DMS53 treated with DMSO at 0.1 percent for 48 hours (cell line): ENCODE data around the gene RAB8A.

ENCODE experiments used
- DNase-seq: peaks from one replicate; lab custom pipeline; 2025; ENCODE audit not compliant: unreplicated experiment; lab: John Stamatoyannopoulos, UW

The RAB8A gene

DNA sequence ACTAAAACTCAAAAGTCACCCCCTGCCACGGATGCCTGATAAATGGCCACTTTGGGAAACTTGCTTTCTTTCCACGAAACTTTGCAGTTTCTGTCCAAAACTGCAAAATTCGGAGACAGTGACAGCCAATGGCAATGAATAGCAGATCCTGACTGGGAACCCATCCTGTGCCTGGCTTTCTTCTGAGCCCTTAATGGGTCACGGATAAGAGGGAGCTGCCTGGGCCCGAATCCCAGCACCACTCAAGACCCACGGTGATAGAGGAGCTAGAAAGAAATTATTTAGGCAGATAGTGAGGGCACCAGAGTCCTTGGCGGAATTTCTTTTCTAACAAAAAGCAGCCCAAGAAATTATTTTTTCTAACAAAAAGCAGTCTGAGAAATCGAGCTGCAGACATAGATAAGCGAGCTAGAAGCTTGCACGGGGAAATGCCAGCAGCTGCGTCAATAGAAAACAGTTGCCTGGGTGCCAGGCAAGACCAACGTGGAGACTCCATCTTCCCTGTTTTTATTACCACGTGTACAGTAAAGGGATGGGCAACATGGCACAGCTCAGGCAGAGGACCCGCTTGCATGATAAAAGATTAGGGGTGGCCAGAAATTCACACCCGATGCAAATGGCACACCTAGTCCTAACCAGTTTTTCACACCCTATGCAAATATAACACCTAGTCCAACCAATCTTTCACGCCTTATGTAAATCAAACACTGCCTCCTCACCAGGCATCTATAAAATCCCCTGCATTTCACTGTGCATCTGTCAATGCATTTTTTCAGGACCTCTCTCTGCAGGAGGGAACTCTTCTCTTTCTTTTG lies 24.7 kb downstream of the RAB8A start:
- DNase-seq, result no peak

DNA sequence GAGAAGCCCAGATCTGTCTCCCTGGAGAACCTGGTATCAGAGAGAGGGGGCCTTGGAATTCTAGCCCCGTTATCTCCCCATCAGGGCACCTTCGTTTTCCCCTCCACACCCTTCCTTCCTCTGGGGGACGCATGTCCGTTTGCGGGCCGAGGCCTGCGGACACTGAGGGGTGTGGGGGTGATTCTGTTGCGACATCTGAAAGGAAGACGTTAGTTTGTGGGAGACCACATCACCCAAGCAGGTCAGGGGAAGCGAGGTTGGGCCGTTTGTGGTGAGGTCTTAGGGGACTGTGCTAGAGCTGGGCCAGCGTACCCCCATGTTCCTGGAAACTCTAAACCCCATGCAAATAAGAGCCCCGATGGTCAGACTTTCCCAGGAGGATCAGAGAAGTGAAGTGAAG lies 28.1 kb downstream of the RAB8A start:
- DNase-seq, result no peak

- no peak for DNase-seq
Observed at GRCh38 chr19:16141043-16141442, 29.4 kb downstream of the RAB8A start.

- no peak for DNase-seq
Observed at GRCh38 chr19:16142032-16142580, 30.4 kb downstream of the RAB8A start.

GRCh38 chr19:16143399-16144215 lies 31.9 kb downstream of the RAB8A start, which contains the start of gene HSH2D:
Gene HSH2D, plus strand, starts transcription at chr19:16143685. Its CDS starts 5,066 bp downstream, at chr19:16148751.
- DNase-seq, result peak; percentile 46

- DNase-seq, result no peak
Observed at GRCh38 chr19:16144216-16144581, 32.5 kb downstream of the RAB8A start.

DNA sequence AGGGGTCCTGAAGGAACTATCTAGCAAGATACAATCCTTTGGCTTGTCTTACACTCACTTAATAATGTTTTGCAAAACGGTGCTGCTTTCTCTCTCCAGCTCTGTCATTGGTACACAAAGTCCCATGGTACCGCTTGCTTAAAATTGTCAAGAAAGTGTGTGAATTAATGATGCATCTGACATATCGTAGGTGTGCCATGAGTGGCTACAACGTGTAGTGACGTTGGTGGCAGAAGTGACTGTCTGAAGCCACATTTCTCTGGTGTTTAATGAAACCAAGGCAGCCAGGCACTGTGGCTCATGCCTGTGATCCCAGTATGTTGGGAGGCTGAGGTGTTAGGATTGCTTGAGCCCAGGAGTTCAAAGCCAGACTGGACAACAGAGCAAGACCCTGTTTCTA lies 34.4 kb downstream of the RAB8A start:
- DNase-seq, result no peak

GRCh38 chr19:16148443-16149229 lies 36.9 kb downstream of the RAB8A start:
- DNase-seq, result no peak

GRCh38 chr19:16153582-16154336 lies 42.1 kb downstream of the RAB8A start:
- no peak for DNase-seq

DNA sequence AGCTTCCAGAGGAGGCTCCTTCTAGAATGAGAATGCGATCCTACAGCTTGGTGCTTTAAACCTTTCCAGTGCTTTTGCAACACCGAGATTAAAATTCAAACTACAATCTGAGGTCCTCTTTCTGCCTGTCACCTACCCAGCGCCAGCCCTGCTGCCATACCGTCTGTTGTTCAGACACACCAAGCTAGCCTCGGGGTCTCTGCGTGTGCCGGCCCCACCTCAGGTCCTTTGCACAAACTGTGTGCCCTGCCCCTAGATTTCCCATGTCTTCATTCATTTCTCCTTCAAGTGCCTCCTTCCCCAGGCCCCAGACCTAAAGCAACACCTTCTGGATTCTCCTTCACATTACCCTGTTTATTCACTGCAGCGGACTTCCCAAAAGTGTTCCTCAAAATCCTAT lies 42.9 kb downstream of the RAB8A start:
- DNase-seq, result no peak

DNA sequence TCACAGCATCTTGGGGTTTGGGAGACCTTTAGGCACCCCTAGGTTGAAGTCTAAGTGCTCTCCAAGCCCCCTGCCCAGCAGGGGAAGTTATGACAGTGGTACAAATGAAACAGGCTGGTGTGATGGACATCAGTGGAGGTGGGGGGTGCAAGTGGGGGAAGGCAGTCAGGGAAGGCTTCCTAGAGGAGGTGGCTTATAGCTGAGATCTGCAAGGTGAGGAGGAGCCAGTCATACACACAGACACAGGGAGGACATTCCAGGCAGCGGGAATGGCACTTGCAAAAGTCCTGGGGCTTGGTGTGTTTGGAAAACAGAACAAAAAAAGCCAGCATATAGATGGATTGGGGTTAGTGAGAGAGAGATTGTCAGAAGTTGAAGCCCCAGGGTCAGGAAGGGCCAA lies 43.4 kb downstream of the RAB8A start:
- DNase-seq, result no peak

DNA sequence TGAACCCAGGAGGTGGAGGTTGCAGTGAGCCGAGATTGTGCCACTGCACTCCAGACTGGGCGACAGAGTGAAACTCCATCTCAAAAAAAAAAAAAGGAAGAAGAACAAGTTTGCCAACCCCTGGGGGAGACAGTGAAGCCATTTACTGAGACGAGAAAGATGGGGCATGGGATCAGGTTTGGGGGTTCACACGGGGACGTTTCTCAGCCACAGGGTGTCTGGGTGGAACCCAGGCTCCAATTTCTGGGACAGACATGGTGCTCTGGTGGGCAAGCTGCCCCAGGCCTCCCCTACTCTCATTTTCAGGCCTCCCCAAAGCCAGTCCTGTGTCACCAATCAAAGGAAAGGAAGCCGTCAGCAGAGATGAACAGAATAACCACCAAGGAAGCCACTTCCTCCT lies 45.2 kb downstream of the RAB8A start:
- DNase-seq, result no peak

- no peak for DNase-seq
Observed at GRCh38 chr19:16157601-16158000, 45.9 kb downstream of the RAB8A start.

GRCh38 chr19:16159655-16160054 lies 48.0 kb downstream of the RAB8A start:
- DNase-seq, result no peak

DNA sequence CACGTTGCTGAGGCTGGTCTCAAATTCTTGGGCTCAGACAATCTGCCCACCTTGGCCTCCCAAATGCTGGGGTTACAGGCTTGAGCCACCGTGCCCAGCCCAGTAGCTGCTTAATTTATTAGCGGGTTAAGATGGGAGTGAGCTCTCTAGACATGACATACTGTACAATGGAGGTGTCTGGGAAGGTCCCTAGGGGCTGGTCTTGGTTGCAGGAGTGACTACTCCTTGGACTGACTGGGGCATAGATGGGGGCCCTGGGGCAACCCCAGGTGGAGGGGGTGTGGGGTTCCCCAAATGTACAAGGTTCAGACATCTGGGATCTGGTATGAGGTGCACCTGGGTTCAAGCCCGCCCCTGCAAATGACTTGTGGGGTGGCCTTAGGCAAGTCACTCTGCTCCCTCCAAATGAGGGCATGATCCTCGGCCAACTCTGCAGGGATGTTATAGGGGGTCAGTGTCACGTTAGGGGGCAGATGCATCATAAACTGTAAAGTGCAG lies 48.8 kb downstream of the RAB8A start:
- DNase-seq, result no peak

- DNase-seq, result no peak
Observed at GRCh38 chr19:16160943-16161560, 49.4 kb downstream of the RAB8A start.

DNA sequence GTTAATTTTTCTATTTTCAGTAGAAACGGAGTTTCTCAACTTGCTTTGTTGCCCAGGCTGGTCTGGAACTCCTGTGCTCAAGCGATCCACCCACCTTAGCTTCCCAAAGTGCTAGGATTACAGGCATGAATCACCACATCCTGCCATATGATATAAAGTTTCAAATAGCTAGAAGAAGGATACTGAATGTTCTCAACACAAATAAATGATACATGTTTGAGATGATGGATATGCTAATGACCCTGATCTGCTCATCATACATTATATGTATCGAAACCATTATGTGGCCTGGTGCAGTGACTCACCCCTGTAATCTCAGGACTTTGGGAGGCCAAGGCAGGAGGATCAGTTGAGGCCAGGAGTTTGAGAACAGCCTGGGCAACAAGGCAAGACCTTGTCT lies 50.2 kb downstream of the RAB8A start:
- no peak for DNase-seq

GRCh38 chr19:16164222-16164890 lies 52.7 kb downstream of the RAB8A start:
- no peak for DNase-seq

- DNase-seq, result no peak
Observed at GRCh38 chr19:16166417-16166816, 54.7 kb downstream of the RAB8A start.
